ENCODE data around the gene CACNB2. TPM values are rescaled to one million over a fixed set of nuclear protein-coding genes. Genes with fewer than 3 reads are reported as not detected.
A peak's percentile ranks its signal among the peaks of the same experiment; 100 is the strongest.

The CACNB2 gene
- total and polyA plus RNA-seq, 7 experiments from 2014 or later = 0.30 to 0.49 (median 0.48) TPM; not detected in 4

DNA sequence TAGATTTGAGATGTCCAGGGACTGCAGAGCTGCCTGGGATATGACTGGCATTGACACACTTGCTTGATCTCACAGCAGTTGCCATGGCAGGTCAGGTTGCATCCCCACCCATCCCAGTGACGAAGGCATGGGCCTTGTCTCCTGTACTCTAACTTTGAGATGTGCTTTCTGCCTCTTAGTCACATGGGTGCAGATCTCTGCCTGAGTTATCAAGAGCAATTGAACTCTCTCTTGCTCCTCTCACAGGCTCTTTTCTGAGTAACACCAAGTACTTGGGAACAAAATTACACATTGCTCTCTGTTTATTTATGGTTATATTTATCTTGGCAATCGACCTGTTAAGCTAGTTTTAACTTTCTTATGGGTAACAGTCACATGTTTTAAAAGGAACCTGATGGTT, 273.8 kb downstream of the CACNB2 start:
- no peaks in the 10 kb centered on the region for H3K4me1 Mint-ChIP-seq
- no peaks in the 10 kb centered on the region for H3K27me3 ChIP-seq (ENCODE audit: control insufficient read depth in 2 of 2, insufficient read depth in 2 of 2, low read length in 2 of 2)
- ChIA-PET POLR2A (no interaction called here), CTCF (no interaction called here)
- no peak overlapping the region for H3K27ac ChIP-seq (ENCODE audit: low read depth, low read length)
- H3K36me3 ChIP-seq (ENCODE audit: control insufficient read depth in 2 of 3, insufficient read depth in 3 of 3, low read length in 3 of 3) = no peaks in the 10 kb centered on the region
- H3K4me3 ChIP-seq (ENCODE audit: low read length) = no peak overlapping the region
- no peaks in the 10 kb centered on the region for H3K4me1 ChIP-seq (ENCODE audit: control insufficient read depth in 2 of 2, insufficient read depth in 2 of 2, low read length in 2 of 2)
- no peak overlapping the region for H3K4me3 Mint-ChIP-seq
- peaks cover 0 to 13% (median 3%) of the 10 kb centered on the region in 11 donors for H3K9me3 Mint-ChIP-seq
- no peaks in the 10 kb centered on the region for H3K36me3 Mint-ChIP-seq
- DNase-seq (no peak), ATAC-seq (no peak)
- no peak overlapping the region for H3K27ac Mint-ChIP-seq
- intact Hi-C loops (cut with micrococcal nuclease) = no loop called here
- no peaks in the 10 kb centered on the region for H3K9me3 ChIP-seq (ENCODE audit: control insufficient read depth in 2 of 3, low read length in 3 of 3)
- peaks cover 0 to 13% (median 10%) of the 10 kb centered on the region in 5 donors for H3K27me3 Mint-ChIP-seq

GRCh38 chr10:18417950-18418527, 277.8 kb downstream of the CACNB2 start:
- H3K27me3 ChIP-seq (ENCODE audit: control insufficient read depth in 2 of 2, insufficient read depth in 2 of 2, low read length in 2 of 2) = peaks cover 0 to 2% of the 10 kb centered on the region in 2 donors
- CTCF ChIA-PET = no interaction called here
- Mint-ChIP-seq H3K9me3 (peaks cover 0 to 13% (median 3%) of the 10 kb centered on the region in 11 donors), H3K4me3 (no peak overlapping the region), H3K4me1 (no peaks in the 10 kb centered on the region), H3K27me3 (peaks cover 0 to 14% (median 5%) of the 10 kb centered on the region in 5 donors), H3K27ac (no peak overlapping the region), H3K36me3 (no peaks in the 10 kb centered on the region)
- H3K27ac ChIP-seq (ENCODE audit: low read depth, low read length) = no peak overlapping the region
- intact Hi-C loops (cut with micrococcal nuclease) = no loop called here
- no peak overlapping the region for H3K4me3 ChIP-seq (ENCODE audit: low read length)
- ATAC-seq (no peak), DNase-seq (no peak)
- H3K4me1 ChIP-seq (ENCODE audit: control insufficient read depth in 2 of 2, insufficient read depth in 2 of 2, low read length in 2 of 2) = no peaks in the 10 kb centered on the region
- POLR2A ChIA-PET = no interaction called here
- no peaks in the 10 kb centered on the region for H3K36me3 ChIP-seq (ENCODE audit: control insufficient read depth in 2 of 3, insufficient read depth in 3 of 3, low read length in 3 of 3)
- H3K9me3 ChIP-seq (ENCODE audit: control insufficient read depth in 2 of 3, low read length in 3 of 3) = no peaks in the 10 kb centered on the region

GRCh38 chr10:18418541-18419215, 278.5 kb downstream of the CACNB2 start:
- intact Hi-C loops (cut with micrococcal nuclease) = no loop called here
- H3K4me3 Mint-ChIP-seq = no peak overlapping the region

DNA sequence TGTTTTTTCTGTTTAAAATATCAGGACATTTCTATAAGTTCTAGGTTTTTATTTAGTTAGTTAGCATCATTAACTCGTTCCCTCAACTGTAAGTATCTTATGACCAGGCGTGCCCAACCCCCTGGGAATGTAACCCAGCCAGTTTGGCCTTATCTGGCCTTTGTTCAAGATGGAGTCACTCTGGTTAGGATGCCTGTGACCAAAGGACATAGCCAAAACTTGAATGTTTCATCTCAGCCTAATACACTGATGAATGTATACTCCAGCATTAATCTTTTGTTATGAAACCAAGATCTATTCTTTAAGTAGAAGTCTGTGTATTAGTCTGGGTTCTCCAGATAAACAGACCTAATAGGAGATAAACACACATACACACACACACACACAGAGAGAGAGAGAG, 279.7 kb downstream of the CACNB2 start:
- ChIA-PET CTCF (no interaction called here), POLR2A (no interaction called here)
- intact Hi-C loops (cut with micrococcal nuclease) = no loop called here
- no peaks in the 10 kb centered on the region for H3K36me3 ChIP-seq (ENCODE audit: control insufficient read depth in 2 of 3, insufficient read depth in 3 of 3, low read length in 3 of 3)
- H3K9me3 ChIP-seq (ENCODE audit: control insufficient read depth in 2 of 3, low read length in 3 of 3) = no peaks in the 10 kb centered on the region
- Mint-ChIP-seq H3K9me3 (peaks cover 0 to 13% (median 3%) of the 10 kb centered on the region in 11 donors), H3K4me3 (no peak overlapping the region), H3K27me3 (peaks cover 0 to 14% (median 0%) of the 10 kb centered on the region in 5 donors), H3K36me3 (no peaks in the 10 kb centered on the region), H3K4me1 (no peaks in the 10 kb centered on the region), H3K27ac (no peak overlapping the region)
- no peak for DNase-seq
- ATAC-seq = no peak
- H3K27ac ChIP-seq (ENCODE audit: low read depth, low read length) = no peak overlapping the region
- H3K4me3 ChIP-seq (ENCODE audit: low read length) = no peak overlapping the region
- no peaks in the 10 kb centered on the region for H3K4me1 ChIP-seq (ENCODE audit: control insufficient read depth in 2 of 2, insufficient read depth in 2 of 2, low read length in 2 of 2)
- H3K27me3 ChIP-seq (ENCODE audit: control insufficient read depth in 2 of 2, insufficient read depth in 2 of 2, low read length in 2 of 2) = peaks cover 0 to 3% of the 10 kb centered on the region in 2 donors

More at GRCh38 chr10:18418541-18419215, 278.5 kb downstream of the CACNB2 start:
- no peaks in the 10 kb centered on the region for H3K4me1 ChIP-seq (ENCODE audit: control insufficient read depth in 2 of 2, insufficient read depth in 2 of 2, low read length in 2 of 2)
- H3K36me3 ChIP-seq (ENCODE audit: control insufficient read depth in 2 of 3, insufficient read depth in 3 of 3, low read length in 3 of 3) = no peaks in the 10 kb centered on the region
- no peaks in the 10 kb centered on the region for H3K9me3 ChIP-seq (ENCODE audit: control insufficient read depth in 2 of 3, low read length in 3 of 3)
- H3K27me3 ChIP-seq (ENCODE audit: control insufficient read depth in 2 of 2, insufficient read depth in 2 of 2, low read length in 2 of 2) = peaks cover 0 to 3% of the 10 kb centered on the region in 2 donors
- Mint-ChIP-seq H3K27me3 (peaks cover 0 to 14% (median 5%) of the 10 kb centered on the region in 5 donors), H3K27ac (no peak overlapping the region), H3K36me3 (no peaks in the 10 kb centered on the region), H3K4me1 (no peaks in the 10 kb centered on the region), H3K9me3 (peaks cover 0 to 13% (median 3%) of the 10 kb centered on the region in 11 donors)
- POLR2A ChIA-PET = no interaction called here
- no peak overlapping the region for H3K27ac ChIP-seq (ENCODE audit: low read depth, low read length)
- CTCF ChIA-PET = no interaction called here
- ATAC-seq (peak; percentile 40), DNase-seq (no peak)
- no peak overlapping the region for H3K4me3 ChIP-seq (ENCODE audit: low read length)

- Mint-ChIP-seq H3K4me3 (no peak overlapping the region), H3K27me3 (peaks cover 0 to 13% (median 6%) of the 10 kb centered on the region in 5 donors), H3K4me1 (no peaks in the 10 kb centered on the region), H3K36me3 (no peaks in the 10 kb centered on the region), H3K27ac (no peak overlapping the region), H3K9me3 (peaks cover 0 to 8% (median 0%) of the 10 kb centered on the region in 11 donors)
- Histone ChIP-seq H3K27ac (ENCODE audit: low read depth, low read length) (no peak overlapping the region), H3K4me1 (ENCODE audit: control insufficient read depth in 2 of 2, insufficient read depth in 2 of 2, low read length in 2 of 2) (no peaks in the 10 kb centered on the region), H3K36me3 (ENCODE audit: control insufficient read depth in 2 of 3, insufficient read depth in 3 of 3, low read length in 3 of 3) (no peaks in the 10 kb centered on the region), H3K9me3 (ENCODE audit: control insufficient read depth in 2 of 3, low read length in 3 of 3) (no peaks in the 10 kb centered on the region), H3K4me3 (ENCODE audit: low read length) (no peak overlapping the region), H3K27me3 (ENCODE audit: control insufficient read depth in 2 of 2, insufficient read depth in 2 of 2, low read length in 2 of 2) (peaks cover 0 to 3% of the 10 kb centered on the region in 2 donors)
- DNase-seq = no peak
- ChIA-PET CTCF (interaction anchor here (0.6 kb wide), 1 partner anchor 14 kb away, joined by 4 read pairs; no protein-coding TSS in a partner anchor), POLR2A (no interaction called here)
- intact Hi-C loops (cut with micrococcal nuclease) = no loop called here
- no peak for ATAC-seq
Measured at GRCh38 chr10:18421726-18422293, 281.6 kb downstream of the CACNB2 start.

- Mint-ChIP-seq H3K9me3 (peaks cover 0 to 2% (median 0%) of the 10 kb centered on the region in 11 donors), H3K4me3 (no peak overlapping the region), H3K27ac (no peak overlapping the region), H3K27me3 (peaks cover 0 to 15% (median 12%) of the 10 kb centered on the region in 5 donors), H3K4me1 (no peaks in the 10 kb centered on the region), H3K36me3 (no peaks in the 10 kb centered on the region)
- Histone ChIP-seq H3K27me3 (ENCODE audit: control insufficient read depth in 2 of 2, insufficient read depth in 2 of 2, low read length in 2 of 2) (peaks cover 0 to 3% of the 10 kb centered on the region in 2 donors), H3K27ac (ENCODE audit: low read depth, low read length) (no peak overlapping the region), H3K9me3 (ENCODE audit: control insufficient read depth in 2 of 3, low read length in 3 of 3) (no peaks in the 10 kb centered on the region), H3K4me3 (ENCODE audit: low read length) (no peak overlapping the region), H3K4me1 (ENCODE audit: control insufficient read depth in 2 of 2, insufficient read depth in 2 of 2, low read length in 2 of 2) (no peaks in the 10 kb centered on the region), H3K36me3 (ENCODE audit: control insufficient read depth in 2 of 3, insufficient read depth in 3 of 3, low read length in 3 of 3) (no peaks in the 10 kb centered on the region)
- CTCF ChIA-PET = no interaction called here
- ATAC-seq = no peak
- intact Hi-C loops (cut with micrococcal nuclease) = no loop called here
- DNase-seq = no peak
- POLR2A ChIA-PET = no interaction called here
Measured at GRCh38 chr10:18423058-18423637, 282.9 kb downstream of the CACNB2 start.

All from naive thymus-derived CD4-positive, alpha-beta T cell (primary cell).